GM23338 (cell line): Measurements from ENCODE around the gene VSTM2L.

Experiments
- CTCF ChIP-seq, 2 experiments: fragments of 200-600 bp in 1 of 2; sonication (generic) in 1 of 2; conservative IDR thresholded peaks; 2 replicates each; pipeline versions ENCODE4 v1.5.1 to v1.6.1; 2016 to 2017; ENCODE audit warnings: antibody characterized with exemption in 2 of 2, low read depth in 2 of 2, mild to moderate bottlenecking in 2 of 2, moderate library complexity in 1 of 2
- EZH2phosphoT487 ChIP-seq: fragments of 200-600 bp; sonication (generic); IDR thresholded peaks from one replicate; pipeline ENCODE4 v1.8.1; 2018; ENCODE audit warnings: antibody characterized with exemption; ENCODE audit not compliant: unreplicated experiment
- STAT1 ChIP-seq: IDR thresholded peaks from one replicate; pipeline ENCODE4 v1.6.1; 2016; ENCODE audit warnings: antibody characterized with exemption; ENCODE audit not compliant: unreplicated experiment

GRCh38 chr20:37864298-37864697 is 38.6 kb upstream of the VSTM2L start:
- no peak for TF ChIP-seq STAT1
- no peak for TF ChIP-seq CTCF (conservative IDR thresholded peaks at IDR 0.05; ENCODE audit: low read depth in 2 of 2)
- no peak for TF ChIP-seq EZH2phosphoT487
